ENCODE measurements around the gene RHBG. TPM values are rescaled to one million over a fixed set of nuclear protein-coding genes. Genes with fewer than 3 reads are reported as not detected.
"Not testable (repeated sequence)": the region's sequence is repeated elsewhere in the genome, so short reads cannot be mapped to it uniquely, and the experiment has no call there.

Gene RHBG
- polyA plus RNA-seq, 1 donor from 2014 or later: not detected

DNA sequence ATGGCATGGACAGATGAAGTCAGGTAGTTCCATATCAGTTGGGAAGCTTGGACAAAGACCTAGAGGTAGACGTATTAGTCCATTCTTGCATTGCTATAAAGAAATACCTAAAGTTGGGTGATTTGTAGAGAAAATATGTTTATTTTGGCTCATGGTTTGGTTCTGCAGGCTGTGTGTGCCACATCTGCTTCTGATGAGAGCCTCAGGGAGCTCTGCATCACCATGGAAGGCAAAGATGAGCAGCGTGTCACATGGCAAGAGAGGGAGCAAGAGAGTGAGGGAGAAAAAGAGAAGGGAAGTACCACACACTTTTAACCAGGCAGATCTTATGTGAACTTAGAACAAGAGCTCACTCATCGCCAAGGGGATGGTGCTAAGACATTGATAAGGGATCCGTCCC lies 21.7 kb upstream of the RHBG start:
- no peak for TF ChIP-seq MXI1 (conservative IDR thresholded peaks at IDR 0.05; ENCODE audit: poor library complexity, severe bottlenecking)
- TF ChIP-seq, protein P1, sequence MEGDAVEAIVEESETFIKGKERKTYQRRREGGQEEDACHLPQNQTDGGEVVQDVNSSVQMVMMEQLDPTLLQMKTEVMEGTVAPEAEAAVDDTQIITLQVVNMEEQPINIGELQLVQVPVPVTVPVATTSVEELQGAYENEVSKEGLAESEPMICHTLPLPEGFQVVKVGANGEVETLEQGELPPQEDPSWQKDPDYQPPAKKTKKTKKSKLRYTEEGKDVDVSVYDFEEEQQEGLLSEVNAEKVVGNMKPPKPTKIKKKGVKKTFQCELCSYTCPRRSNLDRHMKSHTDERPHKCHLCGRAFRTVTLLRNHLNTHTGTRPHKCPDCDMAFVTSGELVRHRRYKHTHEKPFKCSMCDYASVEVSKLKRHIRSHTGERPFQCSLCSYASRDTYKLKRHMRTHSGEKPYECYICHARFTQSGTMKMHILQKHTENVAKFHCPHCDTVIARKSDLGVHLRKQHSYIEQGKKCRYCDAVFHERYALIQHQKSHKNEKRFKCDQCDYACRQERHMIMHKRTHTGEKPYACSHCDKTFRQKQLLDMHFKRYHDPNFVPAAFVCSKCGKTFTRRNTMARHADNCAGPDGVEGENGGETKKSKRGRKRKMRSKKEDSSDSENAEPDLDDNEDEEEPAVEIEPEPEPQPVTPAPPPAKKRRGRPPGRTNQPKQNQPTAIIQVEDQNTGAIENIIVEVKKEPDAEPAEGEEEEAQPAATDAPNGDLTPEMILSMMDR (IDR thresholded peaks at IDR 0.05; ENCODE audit: poor library complexity, severe bottlenecking): no peak
- no peak for TF ChIP-seq RAD21 (conservative IDR thresholded peaks at IDR 0.05)
- no peak for TF ChIP-seq SMC3 (conservative IDR thresholded peaks at IDR 0.05; ENCODE audit: poor library complexity)
- no peak for TF ChIP-seq TAF1 (IDR thresholded peaks at IDR 0.05; ENCODE audit: low read depth)
- TF ChIP-seq REST (IDR thresholded peaks at IDR 0.05; ENCODE audit: borderline replicate concordance): no peak
- no peak for TF ChIP-seq EP300 (conservative IDR thresholded peaks at IDR 0.05; ENCODE audit: poor library complexity, severe bottlenecking)
- no peak for TF ChIP-seq POLR2AphosphoS5 (IDR thresholded peaks at IDR 0.05)
- TF ChIP-seq EZH2 (IDR thresholded peaks at IDR 0.05; ENCODE audit: borderline replicate concordance, insufficient read depth, low read length, poor library complexity, severe bottlenecking): no peak
- Histone ChIP-seq H2AFZ (ENCODE audit: low read depth, low read length) (no peak overlapping the region), H3K79me2 (replicated peaks; ENCODE audit: insufficient read depth, low read length) (no peaks in the 10 kb centered on the region), H3K9me3 (ENCODE audit: low read length) (no peaks in the 10 kb centered on the region), H3K4me3 (ENCODE audit: low read length) (no peak overlapping the region), H3K4me2 (ENCODE audit: low read length) (no peak overlapping the region), H3F3A (ENCODE audit: insufficient read depth, low read length, poor library complexity, severe bottlenecking) (no peaks in the 10 kb centered on the region), H3K27me3 (ENCODE audit: insufficient read depth, low read depth, low read length) (no peaks in the 10 kb centered on the region), H3K9me2 (ENCODE audit: insufficient read depth, low read length) (no peaks in the 10 kb centered on the region), H4K20me1 (ENCODE audit: insufficient read depth) (no peaks in the 10 kb centered on the region), H3K27ac (ENCODE audit: low read length) (no peak overlapping the region), H3K9ac (ENCODE audit: low read length) (no peak overlapping the region), H3K36me3 (ENCODE audit: insufficient read depth, low read length) (no peaks in the 10 kb centered on the region)

DNA sequence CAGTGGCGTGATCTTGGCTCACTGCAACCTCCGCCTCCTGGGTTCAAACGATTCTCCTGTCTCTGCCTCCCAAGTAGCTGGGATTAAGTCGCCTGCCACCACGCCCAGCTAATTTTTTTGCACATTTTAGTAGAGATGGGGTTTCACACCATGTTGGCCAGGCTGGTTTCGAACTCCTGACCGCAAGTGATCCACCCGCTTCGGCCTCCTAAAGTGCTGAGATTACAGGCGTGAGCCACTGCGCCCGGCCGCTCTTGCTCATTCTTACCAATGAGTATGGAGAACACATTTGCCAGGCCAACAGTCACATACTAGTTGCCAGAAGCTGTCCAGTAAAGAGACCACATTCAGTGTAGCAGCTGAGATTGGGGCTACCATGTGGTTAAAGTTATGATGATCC lies 16.5 kb upstream of the RHBG start:
- H2AFZ ChIP-seq (ENCODE audit: low read depth, low read length); H3K27me3 ChIP-seq (ENCODE audit: insufficient read depth, low read depth, low read length); H3K36me3 ChIP-seq (ENCODE audit: insufficient read depth, low read length); H3K79me2 ChIP-seq (replicated peaks; ENCODE audit: insufficient read depth, low read length); H4K20me1 ChIP-seq (ENCODE audit: insufficient read depth); H3K9ac ChIP-seq (ENCODE audit: low read length); H3K4me3 ChIP-seq (ENCODE audit: low read length); H3K4me2 ChIP-seq (ENCODE audit: low read length); H3K27ac ChIP-seq (ENCODE audit: low read length); H3K9me2 ChIP-seq (ENCODE audit: insufficient read depth, low read length); H3K9me3 ChIP-seq (ENCODE audit: low read length); H3F3A ChIP-seq (ENCODE audit: insufficient read depth, low read length, poor library complexity, severe bottlenecking): not testable (repeated sequence)

- H3K9me2 ChIP-seq (ENCODE audit: insufficient read depth, low read length): no peaks in the 10 kb centered on the region
- H4K20me1 ChIP-seq (ENCODE audit: insufficient read depth): no peaks in the 10 kb centered on the region
- no peak overlapping the region for H3K4me2 ChIP-seq (ENCODE audit: low read length)
- H3K79me2 ChIP-seq (replicated peaks; ENCODE audit: insufficient read depth, low read length): no peaks in the 10 kb centered on the region
- no peak overlapping the region for H3K27ac ChIP-seq (ENCODE audit: low read length)
- TF ChIP-seq RAD21 (conservative IDR thresholded peaks at IDR 0.05) (no peak), REST (IDR thresholded peaks at IDR 0.05; ENCODE audit: borderline replicate concordance) (no peak), EZH2 (IDR thresholded peaks at IDR 0.05; ENCODE audit: borderline replicate concordance, insufficient read depth, low read length, poor library complexity, severe bottlenecking) (no peak), TAF1 (IDR thresholded peaks at IDR 0.05; ENCODE audit: low read depth) (no peak), EP300 (conservative IDR thresholded peaks at IDR 0.05; ENCODE audit: poor library complexity, severe bottlenecking) (no peak), POLR2AphosphoS5 (IDR thresholded peaks at IDR 0.05) (no peak), SMC3 (conservative IDR thresholded peaks at IDR 0.05; ENCODE audit: poor library complexity) (no peak), MXI1 (conservative IDR thresholded peaks at IDR 0.05; ENCODE audit: poor library complexity, severe bottlenecking) (no peak)
- TF ChIP-seq, protein P1 (IDR thresholded peaks at IDR 0.05; ENCODE audit: poor library complexity, severe bottlenecking): no peak
- no peak overlapping the region for H3K9ac ChIP-seq (ENCODE audit: low read length)
- H3K4me3 ChIP-seq (ENCODE audit: low read length): no peak overlapping the region
- H3F3A ChIP-seq (ENCODE audit: insufficient read depth, low read length, poor library complexity, severe bottlenecking): no peaks in the 10 kb centered on the region
- H3K27me3 ChIP-seq (ENCODE audit: insufficient read depth, low read depth, low read length): no peaks in the 10 kb centered on the region
- no peak overlapping the region for H2AFZ ChIP-seq (ENCODE audit: low read depth, low read length)
- no peaks in the 10 kb centered on the region for H3K9me3 ChIP-seq (ENCODE audit: low read length)
- H3K36me3 ChIP-seq (ENCODE audit: insufficient read depth, low read length): no peaks in the 10 kb centered on the region
Observed at GRCh38 chr1:156356262-156356874, 12.6 kb upstream of the RHBG start.

All from neural cell (in vitro differentiated cells).